ENCODE data around the gene KCNG2. TPM values are rescaled to one million over a fixed set of nuclear protein-coding genes. Genes with fewer than 3 reads are reported as not detected.

KCNG2 gene
- total RNA-seq, 2 donors from 2014 or later, result not detected

DNA sequence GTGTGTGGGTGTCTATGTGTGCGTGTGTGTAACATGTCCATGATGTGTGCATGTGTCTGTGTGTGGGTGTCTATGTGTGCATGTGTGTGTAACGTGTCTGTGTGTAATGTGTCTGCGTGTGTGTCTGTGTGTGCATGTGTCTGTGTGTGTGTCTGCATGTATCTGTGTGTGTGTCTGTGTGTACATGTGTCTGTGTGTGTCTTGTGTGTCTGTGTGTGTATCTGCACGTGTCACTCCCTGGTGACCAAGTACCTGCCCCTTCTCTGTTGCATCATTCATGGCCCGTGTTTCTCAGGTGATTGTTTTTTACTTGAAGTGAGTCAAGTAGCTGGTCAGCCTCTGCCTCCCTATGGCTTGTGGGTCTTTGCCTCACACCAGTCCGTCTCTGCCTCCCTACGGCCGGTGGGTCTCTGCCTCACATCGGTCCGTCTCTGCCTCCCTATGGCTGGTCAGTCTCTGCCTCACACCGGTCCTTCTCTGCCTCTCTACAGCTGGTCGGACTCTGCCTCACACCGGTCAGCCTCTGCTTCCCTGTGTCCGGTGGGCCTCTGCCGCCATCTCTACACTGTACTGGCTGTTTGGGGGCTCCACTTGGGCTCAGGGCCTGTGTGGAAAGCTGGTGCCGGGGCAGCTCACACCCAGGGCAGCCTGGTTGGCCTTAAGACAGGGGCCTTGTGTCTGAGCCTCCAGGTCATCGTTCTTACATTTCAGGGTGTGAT, 31.6 kb downstream of the KCNG2 start:
- Histone ChIP-seq H3K4me3 (no peak overlapping the region), H3K9me3 (no peaks in the 10 kb centered on the region), H3K36me3 (no peaks in the 10 kb centered on the region), H3K4me1 (no peaks in the 10 kb centered on the region), H3K27me3 (no peaks in the 10 kb centered on the region), H3K27ac (no peak overlapping the region)
- TF ChIP-seq, protein P1, sequence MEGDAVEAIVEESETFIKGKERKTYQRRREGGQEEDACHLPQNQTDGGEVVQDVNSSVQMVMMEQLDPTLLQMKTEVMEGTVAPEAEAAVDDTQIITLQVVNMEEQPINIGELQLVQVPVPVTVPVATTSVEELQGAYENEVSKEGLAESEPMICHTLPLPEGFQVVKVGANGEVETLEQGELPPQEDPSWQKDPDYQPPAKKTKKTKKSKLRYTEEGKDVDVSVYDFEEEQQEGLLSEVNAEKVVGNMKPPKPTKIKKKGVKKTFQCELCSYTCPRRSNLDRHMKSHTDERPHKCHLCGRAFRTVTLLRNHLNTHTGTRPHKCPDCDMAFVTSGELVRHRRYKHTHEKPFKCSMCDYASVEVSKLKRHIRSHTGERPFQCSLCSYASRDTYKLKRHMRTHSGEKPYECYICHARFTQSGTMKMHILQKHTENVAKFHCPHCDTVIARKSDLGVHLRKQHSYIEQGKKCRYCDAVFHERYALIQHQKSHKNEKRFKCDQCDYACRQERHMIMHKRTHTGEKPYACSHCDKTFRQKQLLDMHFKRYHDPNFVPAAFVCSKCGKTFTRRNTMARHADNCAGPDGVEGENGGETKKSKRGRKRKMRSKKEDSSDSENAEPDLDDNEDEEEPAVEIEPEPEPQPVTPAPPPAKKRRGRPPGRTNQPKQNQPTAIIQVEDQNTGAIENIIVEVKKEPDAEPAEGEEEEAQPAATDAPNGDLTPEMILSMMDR (IDR thresholded peaks at IDR 0.05), result no peak
- DNase-seq (ENCODE audit: low spot score), result no peak

DNA sequence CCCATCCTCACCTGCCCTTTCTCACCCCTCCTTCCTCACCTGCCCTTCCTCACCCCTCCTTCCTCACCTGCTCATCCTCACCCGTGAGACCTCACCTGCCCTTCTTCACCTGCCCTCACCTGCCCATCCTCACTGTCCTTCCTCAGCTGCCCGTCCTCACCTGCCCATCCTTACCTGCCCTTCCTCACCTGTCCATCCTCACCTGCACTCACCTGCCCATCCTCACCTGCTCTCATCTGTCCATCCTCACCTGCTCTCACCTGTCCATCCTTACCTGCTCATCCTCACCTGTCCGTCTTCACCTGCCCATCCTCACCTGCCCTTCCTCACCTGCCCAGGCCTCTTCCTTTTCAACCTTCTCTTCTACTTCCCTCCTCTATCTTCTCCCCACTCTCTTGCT, 34.4 kb downstream of the KCNG2 start:
- no peak overlapping the region for H3K4me3 ChIP-seq
- TF ChIP-seq, protein P1 (IDR thresholded peaks at IDR 0.05), result no peak
- DNase-seq (ENCODE audit: low spot score), result no peak
- no peaks in the 10 kb centered on the region for H3K9me3 ChIP-seq
- H3K36me3 ChIP-seq, result no peaks in the 10 kb centered on the region
- no peaks in the 10 kb centered on the region for H3K27me3 ChIP-seq
- H3K4me1 ChIP-seq, result no peaks in the 10 kb centered on the region
- H3K27ac ChIP-seq, result no peak overlapping the region

DNA sequence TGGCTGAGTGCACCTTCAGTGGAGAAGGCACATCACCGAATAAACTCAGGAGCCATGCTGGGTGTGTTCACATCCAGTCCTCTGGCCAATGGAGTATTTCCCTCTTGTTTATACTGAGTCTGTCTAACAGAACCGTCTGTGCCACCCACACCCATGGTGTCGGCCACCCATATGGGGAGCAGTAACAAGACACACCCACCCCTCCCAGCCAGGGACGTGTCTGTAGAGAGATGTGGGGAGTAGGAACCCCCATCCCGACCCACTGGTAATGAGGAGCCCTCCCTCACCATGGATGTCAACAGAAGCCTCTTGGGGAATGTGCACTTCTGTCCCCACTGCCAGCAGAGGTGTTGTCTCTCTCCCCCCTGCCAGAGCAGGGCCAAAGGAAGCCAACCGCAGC, 37.1 kb downstream of the KCNG2 start:
- H3K4me3 ChIP-seq, result no peak overlapping the region
- DNase-seq (ENCODE audit: low spot score), result peak; percentile 38
- H3K27me3 ChIP-seq, result no peaks in the 10 kb centered on the region
- no peaks in the 10 kb centered on the region for H3K36me3 ChIP-seq
- TF ChIP-seq, protein P1 (IDR thresholded peaks at IDR 0.05), result no peak
- H3K27ac ChIP-seq, result no peak overlapping the region
- no peaks in the 10 kb centered on the region for H3K9me3 ChIP-seq
- no peaks in the 10 kb centered on the region for H3K4me1 ChIP-seq

DNA sequence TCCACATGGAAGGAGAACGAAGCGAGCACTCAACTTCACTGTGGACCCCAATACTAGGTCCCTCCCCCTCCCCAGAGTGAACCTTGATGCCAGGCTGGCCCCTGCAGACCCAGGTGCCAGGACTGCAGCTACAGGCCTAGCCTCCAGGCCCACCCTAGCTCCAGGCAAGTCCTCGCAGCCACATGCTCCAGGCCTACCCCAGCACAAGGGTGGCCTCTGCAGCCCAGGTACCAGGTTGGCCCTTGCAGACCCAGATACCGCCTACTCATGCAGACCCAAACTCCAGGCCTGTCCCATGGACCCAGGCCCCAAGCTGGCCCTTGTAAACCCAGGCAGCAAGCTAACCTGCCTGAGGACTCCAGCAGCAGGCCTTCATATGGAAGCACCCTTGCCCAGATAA, 44.2 kb downstream of the KCNG2 start:
- TF ChIP-seq, protein P1 (IDR thresholded peaks at IDR 0.05), result no peak

DNA sequence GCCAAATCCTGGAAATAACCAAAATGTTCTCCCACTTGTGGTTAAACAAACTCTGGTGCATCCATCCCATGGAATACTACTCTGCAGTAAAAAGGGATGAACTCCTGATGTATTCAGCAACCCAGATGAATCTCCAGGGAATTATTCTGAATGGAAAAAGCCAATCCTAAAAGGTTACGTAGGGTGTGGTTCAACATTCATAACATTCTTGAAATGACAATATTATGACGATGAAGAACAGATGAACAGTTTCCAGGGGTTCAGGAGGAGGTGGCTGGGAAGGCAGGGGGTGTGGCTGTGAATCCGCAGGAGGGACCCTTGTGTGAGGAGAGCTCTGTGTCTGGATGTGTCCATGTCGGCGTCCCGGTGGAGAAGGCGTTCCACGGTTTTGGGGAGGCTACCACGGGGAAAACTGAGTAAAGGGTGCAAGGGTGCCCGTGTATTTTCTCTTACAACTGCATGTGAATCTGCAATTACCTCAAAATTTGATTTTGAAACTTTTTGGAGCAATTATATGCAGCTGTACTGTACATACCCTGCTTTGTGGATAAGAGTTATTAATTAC, 47.3 kb downstream of the KCNG2 start:
- DNase-seq (ENCODE audit: low spot score), result no peak
- Histone ChIP-seq H3K9me3 (peaks cover 4 to 19% of the 10 kb centered on the region in 2 donors), H3K36me3 (no peaks in the 10 kb centered on the region), H3K4me3 (no peak overlapping the region), H3K27me3 (no peaks in the 10 kb centered on the region), H3K27ac (no peak overlapping the region), H3K4me1 (no peaks in the 10 kb centered on the region)
- TF ChIP-seq, protein P1 (IDR thresholded peaks at IDR 0.05), result no peak

More for the DNA sequence above, 44.2 kb downstream of the KCNG2 start:
- DNase-seq (ENCODE audit: low spot score), result no peak
- Histone ChIP-seq H3K27me3 (no peaks in the 10 kb centered on the region), H3K4me3 (no peak overlapping the region), H3K36me3 (no peaks in the 10 kb centered on the region), H3K27ac (no peak overlapping the region), H3K4me1 (no peaks in the 10 kb centered on the region), H3K9me3 (peaks cover 4 to 19% of the 10 kb centered on the region in 2 donors)
